Measurements from ENCODE around the gene THRSP. TPM values are rescaled to one million over a fixed set of nuclear protein-coding genes. Genes with fewer than 3 reads are reported as not detected.

THRSP gene
- total RNA-seq, 2 donors from 2014 or later = not detected

- H3K27ac Mint-ChIP-seq = no peak overlapping the region
- TF ChIP-seq CTCF (conservative IDR thresholded peaks at IDR 0.05) = no peak
- H3K27me3 Mint-ChIP-seq (ENCODE audit: insufficient read depth) = no peaks in the 10 kb centered on the region
- Histone ChIP-seq H3K36me3 (ENCODE audit: control insufficient read depth, insufficient read depth, low read length) (peaks cover 55% of the 10 kb centered on the region), H3K9ac (ENCODE audit: extremely low read depth, low read length, poor library complexity, severe bottlenecking) (no peak overlapping the region), H3K27ac (ENCODE audit: low read depth, low read length) (no peak overlapping the region), H3K9me3 (ENCODE audit: control insufficient read depth, low read length) (no peaks in the 10 kb centered on the region), H3K27me3 (ENCODE audit: control insufficient read depth, insufficient read depth, low read length, poor library complexity, severe bottlenecking) (no peaks in the 10 kb centered on the region), H3K4me1 (ENCODE audit: control insufficient read depth, insufficient read depth, low read length) (no peaks in the 10 kb centered on the region), H3K4me3 (ENCODE audit: low read length) (no peak overlapping the region)
- no peak overlapping the region for H3K4me3 Mint-ChIP-seq
- 90 to 93% methylated on average over 4 to 5 of the region's 5 CpGs for WGBS, 2 experiments (ENCODE audit: insufficient coverage in 1 of 2, insufficient read length in 1 of 2)
- no peak for DNase-seq
- peaks cover 47% of the 10 kb centered on the region for H3K36me3 Mint-ChIP-seq (ENCODE audit: low read depth)
- no peaks in the 10 kb centered on the region for H3K4me1 Mint-ChIP-seq
- H3K9me3 Mint-ChIP-seq = no peaks in the 10 kb centered on the region
Observed at GRCh38 chr11:78100261-78100660, 36.6 kb downstream of the THRSP start.

GRCh38 chr11:78100676-78101472 is 37.2 kb downstream of the THRSP start:
- H3K27me3 Mint-ChIP-seq (ENCODE audit: insufficient read depth) = no peaks in the 10 kb centered on the region
- H3K36me3 Mint-ChIP-seq (ENCODE audit: low read depth) = peaks cover 45% of the 10 kb centered on the region
- H3K4me1 Mint-ChIP-seq = no peaks in the 10 kb centered on the region
- DNase-seq = no peak
- WGBS, 2 experiments (ENCODE audit: insufficient coverage in 1 of 2, insufficient read length in 1 of 2) = 94 to 100% methylated on average over 2 of the region's 2 CpGs
- Histone ChIP-seq H3K27ac (ENCODE audit: low read depth, low read length) (peak overlapping the region; percentile 9), H3K4me3 (ENCODE audit: low read length) (no peak overlapping the region), H3K4me1 (ENCODE audit: control insufficient read depth, insufficient read depth, low read length) (no peaks in the 10 kb centered on the region), H3K27me3 (ENCODE audit: control insufficient read depth, insufficient read depth, low read length, poor library complexity, severe bottlenecking) (no peaks in the 10 kb centered on the region), H3K9ac (ENCODE audit: extremely low read depth, low read length, poor library complexity, severe bottlenecking) (no peak overlapping the region), H3K9me3 (ENCODE audit: control insufficient read depth, low read length) (no peaks in the 10 kb centered on the region), H3K36me3 (ENCODE audit: control insufficient read depth, insufficient read depth, low read length) (peaks cover 55% of the 10 kb centered on the region)
- no peak for TF ChIP-seq CTCF (conservative IDR thresholded peaks at IDR 0.05)
- H3K4me3 Mint-ChIP-seq = no peak overlapping the region
- no peaks in the 10 kb centered on the region for H3K9me3 Mint-ChIP-seq
- peak overlapping the region; percentile 39 for H3K27ac Mint-ChIP-seq

DNA sequence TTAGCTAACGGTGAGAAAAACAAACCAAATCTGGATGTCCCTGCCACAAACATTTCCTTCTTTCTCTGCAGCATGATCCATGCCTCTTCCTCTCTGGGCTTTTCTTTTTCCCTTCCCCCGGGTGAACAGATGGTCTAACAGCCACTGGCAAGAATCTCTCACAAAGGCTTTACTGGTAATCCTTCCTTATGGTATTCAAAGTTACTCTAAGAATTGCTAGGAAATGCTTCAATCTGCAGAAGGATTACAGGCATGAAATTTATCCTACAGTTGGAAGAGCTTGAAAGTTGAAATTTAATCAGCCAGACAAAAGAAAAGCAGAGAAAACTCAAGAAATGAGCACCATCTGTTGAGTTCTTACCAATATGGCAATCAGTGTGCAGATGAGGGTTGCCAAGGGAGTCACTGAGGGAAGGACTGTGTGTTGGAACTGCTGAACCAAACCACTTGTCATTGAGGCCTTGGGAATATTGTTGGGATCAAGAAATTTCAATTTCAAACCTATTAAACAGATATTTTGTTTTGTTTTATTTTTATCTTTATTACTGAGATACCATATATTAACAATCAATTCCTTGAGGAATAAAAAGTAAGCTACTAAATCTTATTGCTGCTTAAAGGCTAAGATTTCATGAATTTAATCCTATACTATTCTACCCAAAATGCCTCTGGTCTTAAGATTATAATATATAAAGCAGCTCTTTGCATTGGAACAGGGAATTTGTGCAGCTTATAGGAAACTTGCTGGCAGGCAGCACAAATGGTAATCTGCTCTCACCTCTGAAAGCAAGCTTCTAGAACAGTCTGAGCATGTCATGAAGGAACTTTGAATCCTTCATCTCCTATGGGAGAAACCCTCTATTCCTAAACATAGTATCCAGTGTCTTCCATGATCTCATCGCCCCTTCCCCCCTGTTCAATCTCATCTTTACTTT is 45.7 kb downstream of the THRSP start:
- no peak overlapping the region for H3K27ac Mint-ChIP-seq
- WGBS, 2 experiments (ENCODE audit: insufficient coverage in 1 of 2, insufficient read length in 1 of 2) = 89 to 91% methylated on average over 3 of the region's 3 CpGs
- H3K36me3 Mint-ChIP-seq (ENCODE audit: low read depth) = peaks cover 41% of the 10 kb centered on the region
- no peak overlapping the region for H3K4me3 Mint-ChIP-seq
- H3K9me3 Mint-ChIP-seq = no peaks in the 10 kb centered on the region
- Histone ChIP-seq H3K9me3 (ENCODE audit: control insufficient read depth, low read length) (no peaks in the 10 kb centered on the region), H3K27me3 (ENCODE audit: control insufficient read depth, insufficient read depth, low read length, poor library complexity, severe bottlenecking) (no peaks in the 10 kb centered on the region), H3K36me3 (ENCODE audit: control insufficient read depth, insufficient read depth, low read length) (peaks cover 50% of the 10 kb centered on the region), H3K27ac (ENCODE audit: low read depth, low read length) (peak overlapping the region; percentile 40), H3K9ac (ENCODE audit: extremely low read depth, low read length, poor library complexity, severe bottlenecking) (no peak overlapping the region), H3K4me3 (ENCODE audit: low read length) (no peak overlapping the region), H3K4me1 (ENCODE audit: control insufficient read depth, insufficient read depth, low read length) (no peaks in the 10 kb centered on the region)
- H3K4me1 Mint-ChIP-seq = peaks cover 4% of the 10 kb centered on the region
- H3K27me3 Mint-ChIP-seq (ENCODE audit: insufficient read depth) = no peaks in the 10 kb centered on the region
- no peak for DNase-seq
- no peak for TF ChIP-seq CTCF (conservative IDR thresholded peaks at IDR 0.05)

Data from endodermal cell (in vitro differentiated cells).